Measurements from ENCODE around the gene MGRN1.

MGRN1 gene

GRCh38 chr16:4695473-4696171 is 71.0 kb downstream of the MGRN1 start:
- POLR2A ChIA-PET (ENCODE audit: low non-redundant PET) = no interaction called here
- CTCF ChIA-PET = interaction anchor here (0.5 to 2.2 kb wide), 3 partner anchors 18 to 260 kb away, joined by 3 to 7 read pairs (median 5); no protein-coding TSS in a partner anchor
- TF ChIP-seq CTCF (conservative IDR thresholded peaks at IDR 0.05; ENCODE audit: low read depth) = no peak
- peak overlapping the region; percentile 82 for H3K27ac ChIP-seq
- DNase-seq (ENCODE audit: low spot score) = no peak

- DNase-seq (ENCODE audit: low spot score) = no peak
- TF ChIP-seq CTCF (conservative IDR thresholded peaks at IDR 0.05; ENCODE audit: low read depth) = no peak
- CTCF ChIA-PET = interaction anchor here (0.5 to 2.2 kb wide), 4 partner anchors 17 to 260 kb away, joined by 3 to 7 read pairs (median 4); no protein-coding TSS in a partner anchor
- POLR2A ChIA-PET (ENCODE audit: low non-redundant PET) = no interaction called here
- H3K27ac ChIP-seq = peak overlapping the region; percentile 82
Measured at GRCh38 chr16:4696172-4696904, 71.7 kb downstream of the MGRN1 start.

GRCh38 chr16:4696905-4697847 is 72.5 kb downstream of the MGRN1 start:
- no peak for DNase-seq (ENCODE audit: low spot score)
- no peak for TF ChIP-seq CTCF (conservative IDR thresholded peaks at IDR 0.05; ENCODE audit: low read depth)
- POLR2A ChIA-PET (ENCODE audit: low non-redundant PET) = no interaction called here
- H3K27ac ChIP-seq = peak overlapping the region; percentile 82
- CTCF ChIA-PET = interaction anchor here (2.2 kb wide), 1 partner anchor 259 kb away, joined by 7 read pairs; no protein-coding TSS in a partner anchor

- CTCF ChIA-PET = no interaction called here
- POLR2A ChIA-PET (ENCODE audit: low non-redundant PET) = no interaction called here
- DNase-seq (ENCODE audit: low spot score) = no peak
- peak overlapping the region; percentile 82 for H3K27ac ChIP-seq
- TF ChIP-seq CTCF (conservative IDR thresholded peaks at IDR 0.05; ENCODE audit: low read depth) = no peak
Measured at GRCh38 chr16:4697848-4698291, 73.2 kb downstream of the MGRN1 start.

- CTCF ChIA-PET = no interaction called here
- no peak for DNase-seq (ENCODE audit: low spot score)
- H3K27ac ChIP-seq = peak overlapping the region; percentile 82
- no peak for TF ChIP-seq CTCF (conservative IDR thresholded peaks at IDR 0.05; ENCODE audit: low read depth)
- POLR2A ChIA-PET (ENCODE audit: low non-redundant PET) = no interaction called here
Measured at GRCh38 chr16:4698321-4699045, 73.9 kb downstream of the MGRN1 start.
